ENCODE data around the gene C12orf57. TPM values are rescaled to one million over a fixed set of nuclear protein-coding genes. Genes with fewer than 3 reads are reported as not detected.

Gene C12orf57
- total RNA-seq, result 100 to 1,000 TPM; 303 to 452 (median 386) TPM

GRCh38 chr12:6943722-6944380 is at the start of gene C12orf57, which contains the start of gene RNU7-1:
Gene C12orf57 (plus strand): TSS chr12:6944022. CDS start chr12:6944122, 100 bp downstream.
Gene RNU7-1 (plus strand): TSS chr12:6943816.
- peak within 1 kb of the TSS; percentile 41 to 58 (median 48) for H3K4me3 ChIP-seq
- peak within 1 kb of the TSS; percentile 93 to 99 (median 95) for H3K27ac ChIP-seq
- DNase-seq, result peak; percentile 87
- no peaks in the 10 kb centered on the region for H3K9me3 ChIP-seq
- H3K4me1 ChIP-seq, result peaks cover 21 to 43% (median 30%) of the 10 kb centered on the region in 4 donors
- H3K36me3 ChIP-seq, result no peaks in the 10 kb centered on the region
- WGBS, 2 donors (ENCODE audit: low coverage in 1 of 2), result 0% methylated on average over 1 to 31 of the region's 31 CpGs
- intact Hi-C loops (cut with DNase I; ENCODE audit: low total_unique reads), result no loop called here
- H3K27me3 ChIP-seq, result no peaks in the 10 kb centered on the region
- in situ Hi-C loops (cut with MboI; ENCODE audit: low pct_ligation_motif_present in 1 of 4, low pct_unique_long_range_greater_than_20kb in 1 of 4, low sequenced_read_pairs in 3 of 4), result loop anchor here in 3 of 4 donors (10.0 to 25.0 kb wide), 2 partner anchors 161 to 168 kb away; partner anchors contain the start of gene C1RL (in 3 of the 3)
- TF ChIP-seq EP300 (IDR thresholded peaks at IDR 0.05; ENCODE audit: low read depth) (no peak), POLR2A (IDR thresholded peaks at IDR 0.05) (peak; percentile 98), CTCF (IDR thresholded peaks at IDR 0.05) (peak in 1 of 5 experiments; percentile 8), POLR2AphosphoS5 (IDR thresholded peaks at IDR 0.05) (peak; percentile 75 to 99 (median 98))

GRCh38 chr12:6894321-6894720 is 49.5 kb upstream of the C12orf57 start:
- H3K36me3 ChIP-seq, result no peaks in the 10 kb centered on the region

GRCh38 chr12:6896846-6897435 is 46.9 kb upstream of the C12orf57 start:
- H3K4me1 ChIP-seq, result peaks cover 0 to 15% (median 11%) of the 10 kb centered on the region in 4 donors
- no peak overlapping the region for H3K27ac ChIP-seq
- H3K27me3 ChIP-seq, result no peaks in the 10 kb centered on the region
- no peak for DNase-seq
- no peaks in the 10 kb centered on the region for H3K9me3 ChIP-seq
- in situ Hi-C loops (cut with MboI; ENCODE audit: low pct_ligation_motif_present in 1 of 4, low pct_unique_long_range_greater_than_20kb in 1 of 4, low sequenced_read_pairs in 3 of 4), result no loop called here
- no peaks in the 10 kb centered on the region for H3K36me3 ChIP-seq
- 81 to 100% methylated on average over 1 to 6 of the region's 6 CpGs for WGBS, 2 donors (ENCODE audit: low coverage in 1 of 2)
- H3K4me3 ChIP-seq, result no peak overlapping the region
- intact Hi-C loops (cut with DNase I; ENCODE audit: low total_unique reads), result no loop called here
- TF ChIP-seq EP300 (IDR thresholded peaks at IDR 0.05; ENCODE audit: low read depth), result no peak
- TF ChIP-seq POLR2A (IDR thresholded peaks at IDR 0.05), result no peak
- no peak for TF ChIP-seq CTCF (IDR thresholded peaks at IDR 0.05)
- no peak for TF ChIP-seq POLR2AphosphoS5 (IDR thresholded peaks at IDR 0.05)

More at GRCh38 chr12:6894321-6894720, 49.5 kb upstream of the C12orf57 start:
- 78 to 100% methylated on average over 2 to 3 of the region's 3 CpGs for WGBS, 2 donors (ENCODE audit: low coverage in 1 of 2)
- Histone ChIP-seq H3K27me3 (no peaks in the 10 kb centered on the region), H3K4me1 (peaks cover 3 to 15% (median 11%) of the 10 kb centered on the region in 4 donors), H3K9me3 (no peaks in the 10 kb centered on the region), H3K27ac (no peak overlapping the region), H3K4me3 (no peak overlapping the region)
- TF ChIP-seq POLR2A (IDR thresholded peaks at IDR 0.05) (no peak), EP300 (IDR thresholded peaks at IDR 0.05; ENCODE audit: low read depth) (no peak), POLR2AphosphoS5 (IDR thresholded peaks at IDR 0.05) (no peak), CTCF (IDR thresholded peaks at IDR 0.05) (no peak)
- no peak for DNase-seq
- in situ Hi-C loops (cut with MboI; ENCODE audit: low pct_ligation_motif_present in 1 of 4, low pct_unique_long_range_greater_than_20kb in 1 of 4, low sequenced_read_pairs in 3 of 4) (no loop called here), intact Hi-C loops (cut with DNase I; ENCODE audit: low total_unique reads) (no loop called here)

- H3K27ac ChIP-seq, result peak overlapping the region in 3 of 4 donors; percentile 30 to 70 (median 68)
- in situ Hi-C loops (cut with MboI; ENCODE audit: low pct_ligation_motif_present in 1 of 4, low pct_unique_long_range_greater_than_20kb in 1 of 4, low sequenced_read_pairs in 3 of 4) (no loop called here), intact Hi-C loops (cut with DNase I; ENCODE audit: low total_unique reads) (no loop called here)
- H3K9me3 ChIP-seq, result no peaks in the 10 kb centered on the region
- TF ChIP-seq POLR2A (IDR thresholded peaks at IDR 0.05), result no peak
- H3K36me3 ChIP-seq, result no peaks in the 10 kb centered on the region
- WGBS, 2 donors (ENCODE audit: low coverage in 1 of 2), result 24 to 52% methylated on average over 2 to 5 of the region's 5 CpGs
- H3K27me3 ChIP-seq, result no peaks in the 10 kb centered on the region
- H3K4me1 ChIP-seq, result peaks cover 0 to 18% (median 16%) of the 10 kb centered on the region in 4 donors
- no peak for DNase-seq
- H3K4me3 ChIP-seq, result no peak overlapping the region
Measured at GRCh38 chr12:6899427-6899826, 44.4 kb upstream of the C12orf57 start.

All from transverse colon (tissue), 4 donors.